Measurements from ENCODE around the gene MAP4.
"Not testable (repeated sequence)": the region's sequence is repeated elsewhere in the genome, so short reads cannot be mapped to it uniquely, and the experiment has no call there.

MAP4 gene

DNA sequence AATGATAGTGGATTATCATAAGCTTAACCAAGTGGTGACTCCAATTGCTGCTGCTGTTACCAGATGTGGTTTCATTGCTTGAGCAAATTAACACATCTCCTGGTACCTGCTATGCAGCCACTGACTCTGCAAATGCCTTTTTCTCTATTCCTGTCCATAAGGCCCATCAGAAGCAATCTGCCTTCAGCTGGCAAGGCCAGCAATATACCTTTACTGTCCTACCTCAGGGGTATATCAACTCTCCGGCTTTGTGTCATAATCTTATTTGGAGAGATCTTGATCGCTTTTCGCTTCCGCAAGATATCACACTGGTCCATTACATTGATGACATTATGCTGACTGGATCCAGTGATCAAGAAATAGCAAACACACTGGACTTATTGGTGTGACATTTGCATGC is 9.4 kb downstream of the MAP4 start:
- in situ Hi-C loops (cut with MboI; ENCODE audit: low sequenced_read_pairs) = not testable (repeated sequence)

DNA sequence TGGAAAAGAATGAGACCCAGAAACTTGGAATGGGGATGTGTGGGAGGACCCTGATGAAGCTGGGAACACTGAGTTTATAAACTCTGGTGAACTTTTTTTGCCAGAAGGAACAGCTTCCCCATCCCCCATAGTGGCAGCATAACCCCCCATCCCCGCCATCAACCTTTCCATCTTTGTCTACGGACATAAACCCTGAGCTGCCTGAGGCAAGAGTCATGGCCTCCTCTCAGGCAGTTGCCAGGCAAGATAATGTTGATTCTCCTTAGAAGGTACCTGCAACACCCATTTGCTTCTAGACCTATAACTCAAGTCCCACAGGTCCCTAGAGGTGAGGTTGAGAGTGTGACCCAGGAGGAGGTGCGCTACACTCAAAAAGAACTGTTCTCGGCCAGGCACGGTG is 11.5 kb downstream of the MAP4 start:
- DNase-seq (ENCODE audit: low spot score in 2 of 2) = no peak
- H3K9me3 ChIP-seq = no peaks in the 10 kb centered on the region
- no peaks in the 10 kb centered on the region for H3K27me3 ChIP-seq (ENCODE audit: low read depth)
- H3K4me3 ChIP-seq = no peak overlapping the region
- in situ Hi-C loops (cut with MboI; ENCODE audit: low sequenced_read_pairs) = no loop called here
- H3K36me3 ChIP-seq (replicated peaks) = no peaks in the 10 kb centered on the region; the same call in none of the 2 replicates
- H3K4me1 ChIP-seq = peaks cover 5% of the 10 kb centered on the region; the same call in 1 of the 2 replicates

More for the DNA sequence above, 9.4 kb downstream of the MAP4 start:
- not testable (repeated sequence) for H3K27me3 ChIP-seq (ENCODE audit: low read depth); DNase-seq (ENCODE audit: low spot score in 2 of 2); H3K4me1 ChIP-seq; H3K4me3 ChIP-seq; H3K36me3 ChIP-seq (replicated peaks); H3K9me3 ChIP-seq

DNA sequence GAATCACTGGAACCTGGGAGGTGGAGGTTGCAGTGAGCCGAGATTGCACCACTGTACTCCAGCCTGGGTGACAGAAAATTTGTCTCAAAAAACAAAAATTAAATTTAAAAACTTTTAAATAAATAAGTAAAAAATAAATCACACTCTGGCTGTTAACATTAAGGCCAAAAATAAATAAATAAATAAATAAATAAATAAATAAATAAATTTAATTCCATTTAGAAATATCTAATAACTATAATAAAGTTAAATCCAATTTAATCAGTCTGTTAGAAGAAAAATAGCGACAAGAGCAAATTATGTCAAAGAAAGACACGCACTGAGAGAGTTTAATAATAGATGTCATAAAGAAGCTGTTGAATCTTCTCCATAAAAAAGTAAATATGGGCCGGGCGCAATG is 13.4 kb downstream of the MAP4 start:
- no peaks in the 10 kb centered on the region for H3K27me3 ChIP-seq (ENCODE audit: low read depth)
- no peaks in the 10 kb centered on the region; the same call in 1 of the 2 replicates for H3K36me3 ChIP-seq (replicated peaks)
- no peaks in the 10 kb centered on the region for H3K9me3 ChIP-seq
- H3K4me1 ChIP-seq = peaks cover 5% of the 10 kb centered on the region
- DNase-seq (ENCODE audit: low spot score in 2 of 2) = no peak
- H3K4me3 ChIP-seq = no peak overlapping the region
- in situ Hi-C loops (cut with MboI; ENCODE audit: low sequenced_read_pairs) = no loop called here

DNA sequence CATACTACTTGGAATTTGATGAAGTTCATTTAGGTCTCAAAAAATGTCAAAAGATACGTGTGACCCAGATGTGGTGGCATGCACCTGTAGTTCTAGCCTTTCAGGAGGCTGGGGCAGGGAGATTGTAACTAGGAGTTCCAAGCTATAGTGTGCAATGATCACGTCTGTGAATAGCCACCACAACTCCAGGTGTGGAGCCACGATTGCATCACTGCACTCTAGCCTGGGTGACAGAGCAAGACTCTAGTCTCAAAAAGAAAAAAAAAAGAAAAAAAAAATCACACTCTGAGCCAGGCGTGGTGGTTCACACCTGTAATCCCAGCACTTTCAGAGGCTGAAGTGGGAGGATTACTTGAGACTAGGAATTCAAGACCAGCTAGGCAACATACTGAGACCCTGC is 14.2 kb downstream of the MAP4 start:
- no peaks in the 10 kb centered on the region for H3K27me3 ChIP-seq (ENCODE audit: low read depth)
- in situ Hi-C loops (cut with MboI; ENCODE audit: low sequenced_read_pairs) = no loop called here
- no peak overlapping the region for H3K4me3 ChIP-seq
- H3K9me3 ChIP-seq = no peaks in the 10 kb centered on the region
- peaks cover 5% of the 10 kb centered on the region for H3K4me1 ChIP-seq
- no peaks in the 10 kb centered on the region; the same call in 1 of the 2 replicates for H3K36me3 ChIP-seq (replicated peaks)
- no peak for DNase-seq (ENCODE audit: low spot score in 2 of 2)

DNA sequence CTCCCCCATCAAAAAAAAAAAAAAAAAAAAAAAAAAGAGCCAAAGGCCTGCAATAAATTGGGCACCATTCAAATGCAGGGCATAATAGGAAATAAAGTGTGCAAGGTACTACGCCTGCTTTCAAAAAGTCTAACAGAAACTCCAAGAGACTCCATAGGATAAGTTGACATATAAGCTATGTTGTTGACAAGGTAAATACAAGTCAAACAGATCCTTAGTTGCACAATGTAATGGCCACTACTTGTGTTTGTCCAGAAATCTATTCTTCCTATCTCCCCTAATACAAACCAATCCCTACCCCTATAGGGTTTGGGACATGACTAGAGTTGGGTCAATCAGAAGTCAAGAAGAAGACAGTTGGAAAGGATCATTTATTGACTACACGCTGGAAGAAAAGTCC is 16.0 kb downstream of the MAP4 start:
- Histone ChIP-seq H3K9me3 (no peaks in the 10 kb centered on the region), H3K27me3 (ENCODE audit: low read depth) (no peaks in the 10 kb centered on the region), H3K4me1 (peaks cover 5% of the 10 kb centered on the region), H3K4me3 (no peak overlapping the region), H3K36me3 (replicated peaks) (peaks cover 7% of the 10 kb centered on the region)
- no peak for DNase-seq (ENCODE audit: low spot score in 2 of 2)
- in situ Hi-C loops (cut with MboI; ENCODE audit: low sequenced_read_pairs) = no loop called here

DNA sequence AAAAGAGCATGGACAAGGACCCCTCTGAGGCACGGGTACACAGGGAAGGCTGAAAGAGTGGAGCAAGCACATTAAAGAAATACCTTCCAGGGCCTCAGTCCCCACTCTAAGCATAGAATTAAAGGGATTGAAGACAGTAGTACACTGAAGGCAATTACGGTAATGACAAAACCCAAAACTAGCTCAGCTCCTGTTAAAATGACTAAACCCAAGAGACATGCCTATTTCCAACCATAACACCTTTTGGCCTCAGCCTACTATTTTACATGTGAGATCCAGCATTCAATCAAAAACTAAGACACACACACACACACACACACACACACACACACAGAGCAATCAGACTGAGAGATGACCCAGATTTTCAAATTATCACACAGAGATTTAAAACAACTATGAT is 19.8 kb downstream of the MAP4 start:
- in situ Hi-C loops (cut with MboI; ENCODE audit: low sequenced_read_pairs) = no loop called here
- Histone ChIP-seq H3K4me3 (no peak overlapping the region), H3K27me3 (ENCODE audit: low read depth) (no peaks in the 10 kb centered on the region), H3K36me3 (replicated peaks) (peaks cover 11% of the 10 kb centered on the region), H3K4me1 (peaks cover 25% of the 10 kb centered on the region), H3K9me3 (no peaks in the 10 kb centered on the region)
- no peak for DNase-seq (ENCODE audit: low spot score in 2 of 2)

DNA sequence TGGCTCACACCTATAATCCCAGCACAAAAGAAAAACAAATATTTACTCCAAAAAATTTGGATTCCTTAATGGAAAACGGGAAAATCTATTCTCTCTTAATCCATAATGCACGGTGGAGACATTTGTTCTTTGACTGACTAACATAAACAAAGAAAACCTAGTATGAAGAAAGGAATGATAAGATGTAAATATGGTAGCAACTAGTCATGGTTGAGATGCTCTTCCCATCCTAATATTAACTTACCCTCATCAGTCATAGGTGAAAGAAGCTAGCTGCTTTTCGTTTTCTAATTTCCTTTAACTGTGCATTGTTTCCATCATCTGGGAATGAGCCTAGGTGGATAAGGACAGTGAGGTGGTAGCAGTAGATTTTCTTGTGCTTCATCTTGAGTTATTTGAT is 22.0 kb downstream of the MAP4 start:
- no peak for DNase-seq (ENCODE audit: low spot score in 2 of 2)
- in situ Hi-C loops (cut with MboI; ENCODE audit: low sequenced_read_pairs) = no loop called here
- Histone ChIP-seq H3K36me3 (replicated peaks) (peaks cover 22% of the 10 kb centered on the region), H3K27me3 (ENCODE audit: low read depth) (no peaks in the 10 kb centered on the region), H3K4me3 (no peak overlapping the region), H3K9me3 (no peaks in the 10 kb centered on the region), H3K4me1 (peaks cover 23% of the 10 kb centered on the region)

DNA sequence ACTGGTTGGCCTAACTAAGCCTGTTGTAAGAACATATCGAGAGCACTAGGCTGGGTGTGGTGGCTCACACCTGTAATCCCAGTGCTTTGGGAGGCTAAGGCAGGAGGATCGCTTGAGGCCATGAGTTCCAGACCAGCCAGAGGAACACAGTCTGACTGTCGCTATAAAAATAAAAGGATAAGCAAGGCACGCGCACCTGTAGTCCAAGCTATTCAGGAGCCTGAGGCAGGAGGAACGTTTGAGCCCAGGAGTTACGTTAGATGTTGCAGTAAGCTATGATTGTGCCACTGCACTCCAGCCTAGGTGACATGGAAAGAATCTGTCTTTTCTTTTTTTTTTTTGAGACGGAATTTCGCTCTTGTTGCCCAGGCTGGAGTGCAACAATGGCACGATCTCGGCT is 24.9 kb downstream of the MAP4 start:
- in situ Hi-C loops (cut with MboI; ENCODE audit: low sequenced_read_pairs) = no loop called here
- H3K9me3 ChIP-seq = no peaks in the 10 kb centered on the region
- H3K4me3 ChIP-seq = no peak overlapping the region
- no peaks in the 10 kb centered on the region for H3K27me3 ChIP-seq (ENCODE audit: low read depth)
- peaks cover 19% of the 10 kb centered on the region for H3K36me3 ChIP-seq (replicated peaks)
- no peak for DNase-seq (ENCODE audit: low spot score in 2 of 2)
- peaks cover 23% of the 10 kb centered on the region for H3K4me1 ChIP-seq

DNA sequence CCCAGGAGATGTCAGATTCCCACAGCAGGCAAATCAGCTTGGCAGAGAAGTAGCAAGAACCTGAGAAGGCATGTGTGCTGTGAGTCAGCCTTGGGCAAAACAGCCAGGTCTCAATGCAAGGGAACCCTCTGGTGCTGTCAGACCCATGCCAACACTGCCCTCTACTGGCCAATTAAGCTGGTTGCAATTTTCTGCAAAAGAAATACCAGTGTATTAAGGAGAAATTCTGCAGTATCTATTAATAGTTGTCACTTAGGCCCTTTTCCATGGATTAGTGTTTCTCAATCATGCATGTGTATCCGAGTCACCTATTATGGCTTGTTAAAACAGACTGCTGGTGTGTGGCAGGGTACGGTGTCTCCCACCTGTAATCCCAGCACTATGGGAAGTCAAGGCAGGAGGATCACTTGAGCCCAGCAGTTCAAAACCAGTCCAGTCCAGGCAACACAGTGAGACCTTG is 26.2 kb downstream of the MAP4 start:
- H3K27me3 ChIP-seq (ENCODE audit: low read depth) = no peaks in the 10 kb centered on the region
- H3K36me3 ChIP-seq (replicated peaks) = peaks cover 15% of the 10 kb centered on the region
- H3K4me1 ChIP-seq = peaks cover 23% of the 10 kb centered on the region
- no peaks in the 10 kb centered on the region for H3K9me3 ChIP-seq
- H3K4me3 ChIP-seq = no peak overlapping the region
- DNase-seq (ENCODE audit: low spot score in 2 of 2) = peak; percentile 81 to 82
- in situ Hi-C loops (cut with MboI; ENCODE audit: low sequenced_read_pairs) = loop anchor here (10.0 kb wide), 1 partner anchor 145 kb away; no protein-coding TSS in a partner anchor

DNA sequence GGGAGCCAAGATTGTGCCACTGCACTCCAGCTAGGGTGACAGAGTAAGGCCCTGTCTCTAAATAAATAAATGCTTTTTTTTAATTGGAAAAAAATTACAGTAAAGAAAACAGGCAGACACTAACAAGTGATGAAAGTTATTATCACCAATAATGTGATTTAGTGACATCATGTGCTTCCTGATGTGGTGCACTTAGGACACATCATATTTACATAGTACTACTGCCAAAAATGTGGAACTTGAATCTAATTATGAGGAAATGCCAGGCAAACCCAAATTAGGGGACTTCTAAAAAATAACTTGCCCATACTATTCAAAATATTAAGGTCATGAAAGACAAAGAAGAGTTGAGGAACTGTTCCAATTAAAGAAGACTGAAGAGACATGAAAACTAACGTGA is 30.8 kb downstream of the MAP4 start:
- no peak overlapping the region for H3K4me3 ChIP-seq
- no peaks in the 10 kb centered on the region for H3K27me3 ChIP-seq (ENCODE audit: low read depth)
- no peaks in the 10 kb centered on the region for H3K9me3 ChIP-seq
- DNase-seq (ENCODE audit: low spot score in 2 of 2) = no peak
- in situ Hi-C loops (cut with MboI; ENCODE audit: low sequenced_read_pairs) = loop anchor here (10.0 kb wide), 1 partner anchor 141 kb away; no protein-coding TSS in a partner anchor
- no peaks in the 10 kb centered on the region for H3K4me1 ChIP-seq
- peaks cover 2% of the 10 kb centered on the region for H3K36me3 ChIP-seq (replicated peaks)

DNA sequence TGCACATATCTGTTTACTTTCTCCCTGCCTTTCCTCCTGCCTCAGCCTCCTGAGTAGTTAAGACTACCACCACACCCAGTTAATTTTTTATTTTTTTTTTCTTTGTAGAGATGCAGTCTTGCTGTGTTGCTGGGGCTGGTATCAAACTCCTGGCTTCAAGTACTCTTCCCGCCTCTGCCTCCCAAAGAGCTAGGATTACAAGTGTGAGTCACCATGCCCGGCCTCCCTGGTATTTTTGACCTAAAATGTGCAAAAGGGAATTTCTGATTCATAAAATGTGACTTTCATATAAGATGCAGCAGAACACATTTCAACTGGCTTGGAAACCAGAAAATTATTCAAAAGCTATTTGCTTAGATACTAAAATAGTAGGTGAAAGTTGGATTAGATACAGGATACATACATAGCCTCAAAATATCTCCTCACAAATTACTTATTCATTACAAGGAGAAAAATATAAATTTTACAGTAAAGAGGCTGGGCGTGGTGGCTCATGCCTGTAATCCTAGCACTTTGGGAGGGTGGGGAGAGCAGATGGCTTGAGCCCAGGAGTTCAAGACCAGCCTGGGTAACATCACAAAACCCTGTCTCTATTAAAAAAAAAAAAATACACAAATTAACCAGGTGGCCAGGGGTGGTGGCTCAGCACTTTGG is 32.0 kb downstream of the MAP4 start:
- Histone ChIP-seq H3K27me3 (ENCODE audit: low read depth) (no peaks in the 10 kb centered on the region), H3K4me1 (no peaks in the 10 kb centered on the region), H3K36me3 (replicated peaks) (no peaks in the 10 kb centered on the region; the same call in none of the 2 replicates), H3K9me3 (no peaks in the 10 kb centered on the region), H3K4me3 (no peak overlapping the region)
- in situ Hi-C loops (cut with MboI; ENCODE audit: low sequenced_read_pairs) = loop anchor here (10.0 kb wide), 1 partner anchor 139 kb away; no protein-coding TSS in a partner anchor
- no peak for DNase-seq (ENCODE audit: low spot score in 2 of 2)

DNA sequence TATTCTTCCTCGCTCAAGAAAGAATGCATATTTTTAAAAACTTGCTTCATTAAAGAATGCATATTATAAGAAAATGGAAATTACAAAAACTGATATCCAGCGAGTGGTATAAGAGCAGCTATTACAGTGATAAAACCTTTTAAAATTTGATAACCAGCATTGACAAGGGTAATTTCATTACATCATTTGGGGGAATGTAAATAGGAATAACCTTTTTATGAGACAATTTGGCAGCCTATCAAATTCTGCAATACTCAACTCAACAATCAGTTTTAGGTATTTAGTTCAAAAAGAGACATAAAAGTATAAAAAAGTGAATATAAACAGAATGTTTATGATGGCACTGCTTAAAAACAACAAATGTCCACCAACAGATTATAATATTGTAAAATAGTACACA is 35.4 kb downstream of the MAP4 start:
- DNase-seq (ENCODE audit: low spot score in 2 of 2) = no peak
- H3K9me3 ChIP-seq = no peaks in the 10 kb centered on the region
- in situ Hi-C loops (cut with MboI; ENCODE audit: low sequenced_read_pairs) = loop anchor here (10.0 kb wide), 1 partner anchor 136 kb away; no protein-coding TSS in a partner anchor
- H3K4me1 ChIP-seq = no peaks in the 10 kb centered on the region
- no peak overlapping the region for H3K4me3 ChIP-seq
- H3K36me3 ChIP-seq (replicated peaks) = no peaks in the 10 kb centered on the region
- no peaks in the 10 kb centered on the region for H3K27me3 ChIP-seq (ENCODE audit: low read depth)

DNA sequence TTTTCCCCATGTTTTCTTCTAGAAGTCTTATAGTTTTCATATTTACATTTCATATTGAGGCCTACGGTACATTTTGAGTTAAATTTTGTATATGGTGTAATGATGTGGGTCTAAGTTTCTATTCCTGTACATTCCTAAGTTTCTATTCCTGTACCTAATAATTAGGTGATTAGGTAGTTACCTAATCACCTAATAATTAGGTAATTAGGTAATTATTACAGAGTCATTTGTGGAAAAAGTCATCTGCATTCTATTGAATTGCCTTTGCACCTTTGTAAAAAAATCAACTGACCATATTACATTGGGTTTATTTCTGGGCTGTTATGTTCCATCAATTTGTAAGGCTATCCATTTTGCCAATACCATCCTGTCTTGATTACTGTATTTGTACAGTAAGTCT is 37.1 kb downstream of the MAP4 start:
- Histone ChIP-seq H3K4me1 (no peaks in the 10 kb centered on the region), H3K9me3 (no peaks in the 10 kb centered on the region), H3K27me3 (ENCODE audit: low read depth) (no peaks in the 10 kb centered on the region), H3K36me3 (replicated peaks) (no peaks in the 10 kb centered on the region; the same call in 1 of the 2 replicates), H3K4me3 (no peak overlapping the region)
- no peak for DNase-seq (ENCODE audit: low spot score in 2 of 2)
- in situ Hi-C loops (cut with MboI; ENCODE audit: low sequenced_read_pairs) = no loop called here

DNA sequence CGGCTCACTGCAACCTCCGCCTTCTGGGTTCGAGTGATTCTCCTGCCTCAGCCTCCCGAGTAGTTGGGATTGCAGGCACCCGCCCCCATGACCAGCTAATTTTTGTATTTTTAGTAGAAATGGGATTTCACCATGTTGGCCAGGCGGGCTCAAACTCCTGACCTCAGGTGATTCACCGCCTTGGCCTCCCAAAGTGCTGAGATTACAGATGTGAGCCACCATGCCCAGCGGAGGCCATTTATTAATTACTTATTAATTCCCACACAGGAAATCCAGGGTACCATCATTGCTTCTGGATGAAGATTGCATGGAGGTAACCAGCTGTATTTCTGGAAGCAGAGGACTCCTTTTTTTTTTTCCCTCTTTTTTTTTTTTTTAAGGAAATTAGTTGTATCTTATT is 37.8 kb downstream of the MAP4 start:
- no peaks in the 10 kb centered on the region; the same call in 1 of the 2 replicates for H3K36me3 ChIP-seq (replicated peaks)
- no peaks in the 10 kb centered on the region for H3K9me3 ChIP-seq
- H3K4me1 ChIP-seq = no peaks in the 10 kb centered on the region
- in situ Hi-C loops (cut with MboI; ENCODE audit: low sequenced_read_pairs) = no loop called here
- no peak for DNase-seq (ENCODE audit: low spot score in 2 of 2)
- no peaks in the 10 kb centered on the region for H3K27me3 ChIP-seq (ENCODE audit: low read depth)
- H3K4me3 ChIP-seq = no peak overlapping the region

Measured in HAP-1 (cell line).